Measurements from ENCODE around the gene NPIPB9.
"Not testable (repeated sequence)": the region's sequence is repeated elsewhere in the genome, so short reads cannot be mapped to it uniquely, and the experiment has no call there.

Gene NPIPB9

GRCh38 chr16:28751487-28751886 lies at the start of gene NPIPB9:
NPIPB9 (plus strand) TSS chr16:28751787.
- DNase-seq = not testable (repeated sequence)

GRCh38 chr16:28704246-28704645 lies 47.3 kb upstream of the NPIPB9 start:
- not testable (repeated sequence) for DNase-seq

DNA sequence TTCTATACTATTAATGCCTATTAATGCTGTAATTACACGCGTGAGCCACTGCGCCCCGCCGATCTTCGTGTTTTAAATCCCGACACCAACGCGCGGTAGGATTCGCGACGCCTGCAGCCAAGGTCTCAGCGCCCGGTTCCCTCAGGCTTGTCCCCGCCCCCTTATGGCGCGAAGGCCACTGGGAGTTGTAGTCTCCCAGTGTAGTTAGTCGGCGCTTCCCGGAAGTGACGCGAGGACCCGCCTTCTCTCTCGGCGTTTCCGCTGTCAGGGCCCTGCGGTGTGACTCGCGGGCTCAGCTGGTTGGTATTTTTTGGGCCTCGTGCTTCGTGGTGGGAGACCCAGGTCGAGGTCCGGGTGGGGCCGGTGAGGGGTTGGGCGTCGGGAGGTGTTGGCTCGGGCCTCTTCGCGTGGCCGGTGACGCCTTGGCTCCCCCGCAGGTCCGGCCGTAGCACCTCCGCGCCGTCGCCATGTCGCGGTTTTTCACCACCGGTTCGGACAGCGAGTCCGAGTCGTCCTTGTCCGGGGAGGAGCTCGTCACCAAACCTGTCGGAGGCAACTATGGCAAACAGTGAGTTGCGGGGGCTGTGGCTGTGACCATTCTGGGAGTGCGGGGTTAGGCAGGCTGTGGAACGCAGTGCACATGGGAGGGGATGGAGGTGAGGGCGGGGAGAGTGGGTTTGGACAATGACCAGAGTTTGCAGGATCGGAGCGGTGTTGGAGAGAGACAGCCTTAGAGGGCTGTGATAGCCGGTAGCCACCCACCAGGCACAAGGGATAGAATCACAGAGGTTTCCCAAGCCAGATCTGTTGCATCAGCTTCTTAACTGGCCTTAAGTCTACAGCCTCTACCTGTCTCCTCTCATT lies 40.1 kb upstream of the NPIPB9 start, which contains the start of gene EIF3C:
EIF3C (plus strand) TSS at position 245 of the 864 bp plus-strand sequence; CDS start at position 468, 223 bp downstream.
- not testable (repeated sequence) for DNase-seq

- not testable (repeated sequence) for DNase-seq
Observed at GRCh38 chr16:28722852-28723650, 28.5 kb upstream of the NPIPB9 start.

DNA sequence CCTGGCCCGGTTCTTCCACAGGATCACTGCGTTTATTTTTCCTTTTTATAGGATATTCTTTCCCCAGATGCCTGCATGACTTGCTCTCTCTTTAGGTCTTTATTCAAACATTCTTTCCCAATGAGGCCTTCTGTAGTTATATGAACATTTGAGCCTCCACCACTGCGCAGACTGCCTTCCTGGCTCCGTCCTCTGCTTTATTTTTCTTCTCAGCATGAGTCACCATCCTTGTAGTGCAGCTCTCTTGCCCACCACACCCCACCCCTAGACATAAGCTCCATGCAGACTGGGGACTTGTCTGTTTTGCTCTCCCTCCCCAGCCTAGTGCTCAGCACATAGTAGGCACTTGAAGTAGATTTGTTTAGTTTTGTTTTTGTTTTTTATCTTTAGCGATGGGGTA lies 20.3 kb upstream of the NPIPB9 start:
- DNase-seq = not testable (repeated sequence)

DNA sequence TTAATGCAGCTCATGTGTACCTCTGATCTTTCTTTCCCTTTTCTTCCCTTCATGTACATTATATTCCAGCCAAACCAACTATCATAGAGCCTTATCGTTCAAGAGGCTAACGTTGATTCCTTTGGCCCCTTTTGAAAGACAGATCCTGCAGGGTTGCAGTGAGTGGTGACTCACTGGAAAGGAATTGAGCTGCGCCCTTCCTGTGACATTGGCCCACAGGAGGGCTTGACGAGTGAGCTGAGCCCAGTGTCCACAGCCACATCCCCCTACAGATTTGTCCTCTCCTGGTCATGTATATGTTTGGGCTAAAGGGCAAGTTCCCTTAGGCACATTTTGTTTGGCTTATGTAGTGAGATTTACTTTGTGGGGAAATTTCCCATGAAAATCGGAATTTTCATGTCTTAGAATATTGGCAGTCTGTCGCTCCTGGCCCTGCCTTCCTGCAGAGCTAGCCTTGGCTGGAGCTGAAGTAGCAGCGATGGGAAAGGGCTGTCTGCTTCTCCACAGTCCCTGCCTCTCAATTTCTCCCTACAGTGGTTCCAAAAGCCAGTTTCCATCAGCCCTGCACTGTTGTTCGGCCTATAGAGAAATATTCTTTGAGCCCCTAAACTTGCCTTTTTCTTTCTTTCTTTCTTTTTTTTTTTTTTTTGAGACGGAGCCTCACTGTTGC lies 19.0 kb upstream of the NPIPB9 start:
- not testable (repeated sequence) for DNase-seq

- not testable (repeated sequence) for DNase-seq
Observed at GRCh38 chr16:28739787-28740186, 11.8 kb upstream of the NPIPB9 start.

DNA sequence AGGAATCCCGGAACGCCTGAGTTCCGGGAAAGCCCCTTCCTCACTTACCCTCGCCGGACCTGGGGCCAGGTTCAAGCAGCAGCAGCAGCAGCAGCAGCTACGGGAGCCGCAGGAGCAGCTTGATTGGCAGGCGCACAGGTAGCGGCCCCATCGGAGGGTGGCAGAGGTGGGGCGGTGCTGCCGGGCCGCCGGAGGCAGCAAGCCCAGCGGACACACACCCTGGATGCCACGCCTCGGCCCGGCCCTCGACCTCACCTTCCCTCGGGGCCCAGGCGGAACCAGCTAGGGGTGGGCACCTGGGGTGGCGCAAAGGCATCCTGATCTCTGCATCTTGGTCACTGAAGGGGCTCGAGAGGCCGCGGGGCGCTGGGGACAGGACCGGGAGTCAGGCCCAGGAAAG lies 11.0 kb upstream of the NPIPB9 start:
- DNase-seq = not testable (repeated sequence)

- DNase-seq = not testable (repeated sequence)
Observed at GRCh38 chr16:28741295-28741694, 10.3 kb upstream of the NPIPB9 start.

DNA sequence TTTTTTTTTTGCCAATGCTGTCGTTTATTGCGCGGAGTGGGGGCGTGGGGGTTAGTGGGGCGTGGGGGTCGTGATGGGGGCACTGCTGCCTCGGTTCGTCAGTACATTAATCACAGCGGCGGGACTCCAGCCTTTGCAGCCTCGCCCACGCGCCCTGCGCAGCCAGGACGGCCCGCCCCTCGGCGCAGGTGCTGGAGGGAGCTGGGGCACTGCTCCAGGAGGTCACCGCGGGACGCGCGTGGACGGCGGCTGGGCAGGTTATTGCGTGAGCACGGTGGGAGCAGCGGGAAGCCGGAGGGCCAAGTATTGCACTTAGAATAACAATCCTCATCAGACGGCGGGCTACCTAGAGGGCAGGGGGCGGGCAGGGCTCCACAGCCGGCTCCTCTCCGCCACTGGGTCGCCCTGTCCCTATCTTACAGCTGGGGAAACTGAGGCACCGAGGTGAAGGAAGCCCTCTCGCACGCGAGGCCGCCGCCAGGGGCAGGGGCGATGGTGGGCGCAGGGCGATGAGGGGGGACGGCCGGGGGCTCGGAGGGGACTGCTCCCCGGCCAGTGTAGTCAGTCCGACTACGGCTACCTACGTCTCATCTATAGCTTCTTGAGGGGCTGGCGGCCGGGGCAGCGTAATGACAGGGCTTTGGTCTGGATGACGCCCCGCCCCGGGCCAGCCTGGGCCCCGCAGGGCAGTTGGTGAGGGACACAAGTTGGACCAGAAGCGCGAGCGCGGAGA lies 4.8 kb upstream of the NPIPB9 start:
- DNase-seq = not testable (repeated sequence)

- not testable (repeated sequence) for DNase-seq
Observed at GRCh38 chr16:28749997-28750465, 1.6 kb upstream of the NPIPB9 start.

DNA sequence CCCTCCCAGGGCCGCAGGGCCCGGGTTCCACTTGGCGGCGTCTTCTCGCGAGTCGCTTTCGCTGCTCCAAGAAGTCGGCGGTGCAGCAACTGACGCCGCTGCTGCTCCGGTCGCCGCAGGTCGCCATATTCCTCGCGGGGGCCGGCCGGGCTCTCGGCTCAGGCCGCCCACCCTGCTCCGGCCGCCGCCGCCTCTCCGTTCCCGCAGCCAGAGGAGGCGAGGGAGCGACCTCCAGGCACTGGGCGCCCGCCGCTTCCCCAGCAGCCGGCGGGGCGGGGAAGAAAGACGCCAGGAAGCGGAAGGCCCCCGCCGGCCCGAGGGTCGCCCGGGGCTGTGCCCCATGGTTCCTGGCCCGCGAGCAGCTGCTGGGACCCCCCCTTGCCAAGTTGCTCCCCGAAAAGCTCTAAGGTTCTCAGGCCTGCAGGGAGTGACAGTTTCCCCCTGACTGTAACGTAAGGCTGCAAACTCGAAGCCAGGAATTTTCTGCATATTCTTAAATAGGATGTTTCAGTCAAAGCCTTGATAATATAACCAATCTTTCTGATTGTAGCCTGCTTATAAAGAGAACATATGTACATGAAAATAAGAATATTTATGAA lies 1.0 kb upstream of the NPIPB9 start:
- not testable (repeated sequence) for DNase-seq

DNA sequence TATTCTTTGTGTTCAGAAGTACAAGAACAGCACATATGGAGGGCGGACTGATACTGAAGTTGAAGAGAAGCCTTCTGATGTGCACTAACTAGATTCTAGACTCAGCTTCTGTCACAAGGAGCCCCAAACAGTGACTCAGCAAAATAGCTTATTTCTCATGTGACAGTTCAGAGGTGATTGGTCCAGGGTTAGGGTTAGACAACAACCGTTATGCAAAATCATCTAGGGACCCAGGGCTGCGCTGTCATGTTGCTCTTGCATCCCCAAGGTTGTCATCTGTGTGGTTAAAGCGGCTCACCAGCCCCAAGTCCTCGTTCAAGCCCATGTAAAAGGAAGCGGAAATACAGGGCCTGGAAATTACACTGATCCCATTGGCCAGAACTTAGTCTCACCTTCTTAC lies 30.1 kb downstream of the NPIPB9 start:
- DNase-seq = not testable (repeated sequence)

DNA sequence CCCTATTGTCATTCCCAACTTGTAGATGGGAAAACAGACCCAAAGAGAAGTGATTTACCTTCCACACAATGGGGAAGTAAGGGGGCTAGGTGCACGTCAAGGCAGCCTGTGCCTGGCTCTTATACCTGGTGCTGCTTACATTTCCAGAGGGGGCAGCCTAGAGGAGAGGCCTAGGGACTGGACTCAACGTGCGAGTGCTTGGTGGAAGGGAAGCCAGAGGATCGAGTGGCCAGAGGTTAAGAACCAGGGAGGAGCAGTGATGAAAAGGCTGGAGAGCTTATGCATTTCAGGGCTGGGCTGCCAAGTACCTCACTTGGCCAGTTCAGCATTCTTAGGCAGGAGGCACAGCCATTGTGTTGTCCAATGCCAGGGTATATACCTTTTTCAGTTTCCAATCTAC lies 30.8 kb downstream of the NPIPB9 start:
- DNase-seq = not testable (repeated sequence)

GRCh38 chr16:28802235-28803019 lies 50.8 kb downstream of the NPIPB9 start:
- DNase-seq = not testable (repeated sequence)

- DNase-seq = not testable (repeated sequence)
Observed at GRCh38 chr16:28807445-28808120, 56.0 kb downstream of the NPIPB9 start.

- DNase-seq = no peak
Observed at GRCh38 chr16:28820016-28820415, 68.4 kb downstream of the NPIPB9 start.

- DNase-seq = not testable (repeated sequence)
Observed at GRCh38 chr16:28820546-28820945, 69.0 kb downstream of the NPIPB9 start.

DNA sequence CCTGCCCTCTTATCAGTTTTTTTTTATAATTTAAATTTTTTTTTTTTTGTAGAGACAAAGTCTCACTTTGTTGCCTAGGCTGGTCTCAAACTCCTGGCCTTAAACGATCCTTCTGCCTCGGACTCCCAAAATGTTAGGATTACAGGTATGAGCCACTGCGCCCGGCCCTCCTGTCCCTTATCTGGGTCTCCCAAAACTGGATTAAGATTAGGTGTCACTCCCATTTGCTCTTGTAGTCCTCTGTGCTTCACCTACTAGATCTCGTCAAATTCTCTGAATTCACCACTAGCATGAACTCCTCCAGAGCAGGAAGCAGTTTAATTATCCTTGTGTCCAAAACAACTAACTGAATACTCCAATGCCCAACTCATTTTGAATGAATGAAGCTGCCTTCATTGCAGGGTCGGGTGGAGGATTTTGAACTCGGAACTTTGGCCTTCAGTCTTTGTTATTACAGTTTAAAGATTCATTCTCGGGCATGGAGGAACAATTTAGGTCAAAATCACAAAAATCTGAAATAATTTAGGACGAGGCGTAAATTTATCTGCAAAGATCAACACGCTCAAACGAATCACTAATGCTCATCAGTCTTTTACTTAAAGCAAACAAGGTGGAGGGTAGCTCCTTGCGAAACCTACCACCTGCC lies 70.4 kb downstream of the NPIPB9 start:
- no peak for DNase-seq

Data from cerebellar nuclear complex (tissue), 1 donor.